A673 (cell line): ENCODE data around the gene ZNF516. TPM values are rescaled to one million over a fixed set of nuclear protein-coding genes. Genes with fewer than 3 reads are reported as not detected.

Source experiments
- BruUV-seq: library from RNA; stranded (reverse); fragments of 400-500 nt; replicated peaks from 2 replicates; lab custom pipeline; 2021; lab: Mats Ljungman, UMichigan
- CTCF ChIA-PET: fragments of 300-600 bp; sonication (Branson Sonifier 250); formaldehyde crosslinking; loops from one replicate; lab custom pipeline; 2022; ENCODE audit warnings: antibody characterized with exemption; lab: Charles Lee
- POLR2A ChIA-PET: fragments of 300-600 bp; sonication (Branson Sonifier 250); formaldehyde crosslinking; loops from one replicate; lab custom pipeline; 2022; ENCODE audit warnings: antibody characterized with exemption; ENCODE audit not compliant: low non-redundant PET; lab: Charles Lee
- DNase-seq: peaks from one replicate; pipeline ENCODE4 v3.0.0-alpha.2; 2015; ENCODE audit warnings: low spot score
- H3K27ac ChIP-seq: fragments of 200-600 bp; sonication (generic); 2 replicates; pipeline ENCODE4 v1.5.1; 2016; ENCODE audit warnings: mixed run types, low read depth, mild to moderate bottlenecking, mixed read lengths, antibody characterized with exemption, low read length; ENCODE audit not compliant: poor library complexity, severe bottlenecking
- H3K27me3 ChIP-seq: fragments of 200-600 bp; sonication (generic); replicated peaks from 2 replicates; pipeline ENCODE4 v1.6.1; 2017; ENCODE audit warnings: mixed run types, low read depth, mild to moderate bottlenecking, mixed read lengths, antibody characterized with exemption, low read length; ENCODE audit not compliant: insufficient read depth, poor library complexity
- H3K36me3 ChIP-seq: fragments of 200-600 bp; sonication (generic); 2 replicates; pipeline ENCODE4 v1.6.1; 2016; ENCODE audit warnings: mixed run types, mild to moderate bottlenecking, mixed read lengths, antibody characterized with exemption, low read length; ENCODE audit not compliant: insufficient read depth, poor library complexity, severe bottlenecking
- H3K4me1 ChIP-seq: fragments of 200-600 bp; sonication (generic); 2 replicates; pipeline ENCODE4 v1.6.1; 2017; ENCODE audit warnings: mixed run types, mild to moderate bottlenecking, mixed read lengths, antibody characterized with exemption, low read length; ENCODE audit not compliant: insufficient read depth, poor library complexity, severe bottlenecking
- H3K4me3 ChIP-seq: fragments of 200-600 bp; sonication (generic); 2 replicates; pipeline ENCODE4 v1.5.1; 2016; ENCODE audit warnings: low read depth, mixed run types, mild to moderate bottlenecking, mixed read lengths, low read length; ENCODE audit not compliant: poor library complexity, severe bottlenecking
- H3K9me3 ChIP-seq: fragments of 200-600 bp; sonication (generic); 2 replicates; pipeline ENCODE4 v1.6.1; 2016; ENCODE audit warnings: mixed run types, low read depth, mild to moderate bottlenecking, mixed read lengths, antibody characterized with exemption, low read length; ENCODE audit not compliant: poor library complexity, severe bottlenecking
- EZH2 ChIP-seq: fragments of 200-600 bp; sonication (generic); IDR thresholded peaks from 2 replicates; pipeline ENCODE4 v1.6.1; 2017; ENCODE audit warnings: borderline replicate concordance, low read depth, mild to moderate bottlenecking, mixed read lengths, antibody characterized with exemption, low read length; ENCODE audit not compliant: poor library complexity, severe bottlenecking
- intact Hi-C: fragments of 100-400 bp; cut with micrococcal nuclease; formaldehyde crosslinking; loops from one replicate; pipeline ENCODE4 v1.10.0; 2022; ENCODE audit not compliant: unreplicated experiment
- total RNA-seq: library from RNA; stranded (reverse); gene quantifications from 2 replicates; pipeline ENCODE4 v1.2.3, GENCODE V29; 2021
- TF ChIP-seq, protein P1 (sequence below): fragments of 300-800, 200-600 bp; sonication (generic); conservative IDR thresholded peaks from 2 replicates; pipeline ENCODE4 v1.5.1; 2017; ENCODE audit warnings: low read depth, mild to moderate bottlenecking, antibody characterized with exemption, low read length, moderate library complexity, mixed read lengths

ZNF516 gene
- total RNA-seq, 1 experiment from 2014 or later, result 32.3 TPM

DNA sequence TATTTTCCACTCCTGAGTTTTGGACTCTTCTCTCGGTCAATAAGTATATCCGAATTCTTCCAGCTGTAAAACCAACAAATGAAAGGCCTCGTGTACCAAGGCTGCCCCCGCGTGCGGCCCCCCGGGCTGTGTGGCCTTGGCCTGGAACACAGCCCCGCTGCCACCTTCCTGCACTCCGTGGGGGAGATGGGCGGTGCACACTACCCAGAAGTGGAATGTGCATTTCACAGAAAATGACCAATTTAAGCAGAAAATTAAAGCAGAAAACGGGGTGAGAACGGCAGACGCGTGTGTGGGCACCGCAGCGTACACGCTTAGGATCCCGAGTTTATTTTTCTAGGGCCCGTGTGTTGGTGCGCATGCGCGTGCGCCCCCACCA is 34.4 kb upstream of the ZNF516 start:
- Histone ChIP-seq H3K4me1 (peaks cover 21% of the 10 kb centered on the region), H3K36me3 (no peaks in the 10 kb centered on the region), H3K4me3 (no peak overlapping the region), H3K9me3 (no peaks in the 10 kb centered on the region), H3K27ac (peak overlapping the region; percentile 20), H3K27me3 (no peaks in the 10 kb centered on the region)
- POLR2A ChIA-PET, result no interaction called here
- TF ChIP-seq EZH2, result no peak
- TF ChIP-seq, protein P1, sequence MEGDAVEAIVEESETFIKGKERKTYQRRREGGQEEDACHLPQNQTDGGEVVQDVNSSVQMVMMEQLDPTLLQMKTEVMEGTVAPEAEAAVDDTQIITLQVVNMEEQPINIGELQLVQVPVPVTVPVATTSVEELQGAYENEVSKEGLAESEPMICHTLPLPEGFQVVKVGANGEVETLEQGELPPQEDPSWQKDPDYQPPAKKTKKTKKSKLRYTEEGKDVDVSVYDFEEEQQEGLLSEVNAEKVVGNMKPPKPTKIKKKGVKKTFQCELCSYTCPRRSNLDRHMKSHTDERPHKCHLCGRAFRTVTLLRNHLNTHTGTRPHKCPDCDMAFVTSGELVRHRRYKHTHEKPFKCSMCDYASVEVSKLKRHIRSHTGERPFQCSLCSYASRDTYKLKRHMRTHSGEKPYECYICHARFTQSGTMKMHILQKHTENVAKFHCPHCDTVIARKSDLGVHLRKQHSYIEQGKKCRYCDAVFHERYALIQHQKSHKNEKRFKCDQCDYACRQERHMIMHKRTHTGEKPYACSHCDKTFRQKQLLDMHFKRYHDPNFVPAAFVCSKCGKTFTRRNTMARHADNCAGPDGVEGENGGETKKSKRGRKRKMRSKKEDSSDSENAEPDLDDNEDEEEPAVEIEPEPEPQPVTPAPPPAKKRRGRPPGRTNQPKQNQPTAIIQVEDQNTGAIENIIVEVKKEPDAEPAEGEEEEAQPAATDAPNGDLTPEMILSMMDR, result no peak
- intact Hi-C loops, result no loop called here
- no TSS peak for BruUV-seq
- no peak for DNase-seq
- CTCF ChIA-PET, result no interaction called here

DNA sequence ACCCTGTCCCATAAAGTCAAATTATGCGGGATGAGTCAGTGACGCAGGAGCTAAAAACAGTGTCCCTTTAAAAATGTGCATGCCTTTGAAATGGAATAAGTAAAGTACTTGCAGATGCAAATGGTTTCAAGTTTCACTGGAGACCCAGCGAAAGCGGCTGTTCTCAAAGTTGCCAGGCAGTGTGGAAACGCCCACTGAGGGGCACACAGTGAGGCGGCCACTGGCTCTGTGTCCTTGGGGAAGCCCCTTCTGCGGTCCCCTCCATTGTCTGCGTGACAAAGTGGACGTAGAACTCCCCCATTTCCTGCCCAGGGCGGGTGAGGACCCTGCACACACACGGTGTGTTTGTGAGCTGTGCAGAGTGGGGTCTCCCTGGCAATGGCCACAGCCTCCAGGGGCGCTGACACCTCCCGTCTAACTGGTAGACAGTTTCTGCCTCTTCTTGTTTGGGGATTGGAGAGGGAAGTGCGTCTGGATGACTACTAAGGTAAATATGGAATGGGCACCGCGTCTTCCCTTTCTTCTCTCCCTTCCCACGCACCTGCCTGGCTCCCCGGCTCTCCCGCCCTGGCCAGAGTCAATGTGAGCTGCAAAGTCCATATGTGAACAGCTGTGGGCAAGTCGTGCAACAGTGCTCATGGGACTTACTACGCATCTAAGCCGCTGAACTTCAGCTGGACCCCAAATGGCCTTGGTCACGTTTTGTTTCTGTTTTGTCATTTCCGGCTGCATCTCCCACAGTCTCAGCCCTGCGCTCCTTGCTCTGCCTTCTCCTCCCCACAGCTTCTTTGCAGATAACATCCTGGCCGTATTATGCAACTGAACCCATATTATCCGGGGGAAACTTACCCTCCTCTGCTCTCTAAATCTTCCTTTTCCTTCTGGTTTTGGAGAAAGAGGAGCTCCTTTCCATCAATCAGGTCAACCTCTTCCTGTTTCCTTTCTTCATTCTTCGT is 33.7 kb upstream of the ZNF516 start:
- peak overlapping the region; percentile 37 for H3K4me3 ChIP-seq
- no TSS peak for BruUV-seq
- intact Hi-C loops, result no loop called here
- ChIA-PET CTCF (no interaction called here), POLR2A (interaction anchor here (0.7 kb wide), 1 partner anchor 82 kb away, joined by 4 read pairs; no protein-coding TSS in a partner anchor)
- peaks cover 21% of the 10 kb centered on the region for H3K4me1 ChIP-seq
- H3K36me3 ChIP-seq, result no peaks in the 10 kb centered on the region
- H3K27me3 ChIP-seq, result no peaks in the 10 kb centered on the region
- peak; percentile 64 for DNase-seq
- H3K27ac ChIP-seq, result peak overlapping the region; percentile 20
- no peaks in the 10 kb centered on the region for H3K9me3 ChIP-seq
- no peak for TF ChIP-seq EZH2
- TF ChIP-seq, protein P1, result peak; percentile 38

DNA sequence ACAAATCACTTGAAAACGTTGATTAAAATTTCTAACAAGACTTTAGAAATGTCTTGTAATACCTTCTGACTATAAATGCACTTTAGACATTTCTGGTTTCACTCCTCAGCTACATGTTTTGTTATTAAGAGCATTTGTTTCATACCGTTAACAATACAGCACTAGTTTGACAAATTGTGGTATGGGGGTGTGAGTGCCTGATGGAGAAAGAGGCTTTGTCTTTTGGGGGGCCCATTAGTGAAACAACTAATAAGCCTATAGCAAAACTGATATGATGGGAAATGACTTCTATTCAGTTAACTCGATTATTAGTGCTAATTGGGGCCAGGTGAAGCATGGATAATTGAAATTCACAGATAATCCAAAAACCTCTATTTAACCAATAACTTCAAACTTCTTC is 30.9 kb upstream of the ZNF516 start:
- Histone ChIP-seq H3K9me3 (no peaks in the 10 kb centered on the region), H3K4me1 (peaks cover 21% of the 10 kb centered on the region), H3K27ac (no peak overlapping the region), H3K36me3 (no peaks in the 10 kb centered on the region), H3K4me3 (peak overlapping the region; percentile 46), H3K27me3 (no peaks in the 10 kb centered on the region)
- BruUV-seq, result no TSS peak
- CTCF ChIA-PET, result no interaction called here
- DNase-seq, result no peak
- no peak for TF ChIP-seq EZH2
- TF ChIP-seq, protein P1, result no peak
- intact Hi-C loops, result no loop called here
- POLR2A ChIA-PET, result no interaction called here
